ENCODE results near the gene KRTAP16-1.

The KRTAP16-1 gene

DNA sequence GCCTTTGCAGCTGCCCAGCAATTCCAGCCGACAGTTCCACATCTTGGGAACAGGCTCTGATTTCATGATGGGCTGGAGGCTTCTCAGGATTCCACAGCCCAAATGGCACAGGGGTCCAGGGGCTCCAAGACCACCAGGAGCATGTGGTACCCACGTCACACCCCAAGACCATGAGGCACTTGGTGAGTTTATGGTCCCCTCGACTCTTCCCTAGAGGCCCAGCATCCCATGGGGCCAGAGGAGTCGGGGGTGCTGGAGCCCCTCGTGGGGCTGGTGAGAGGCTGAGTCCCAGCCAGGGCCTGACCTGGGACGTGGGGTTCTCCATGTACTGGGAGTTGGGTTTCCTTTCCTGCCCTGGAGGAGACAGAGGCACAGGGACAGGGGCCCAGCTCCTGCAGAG is 16.5 kb upstream of the KRTAP16-1 start:
- Histone ChIP-seq H3K27me3 (ENCODE audit: insufficient read depth, poor library complexity, severe bottlenecking) (no peaks in the 10 kb centered on the region), H3K4me3 (replicated peaks; ENCODE audit: insufficient read depth, low read length) (no peak overlapping the region), H3K27ac (replicated peaks) (no peak overlapping the region)
- TF ChIP-seq GABPA (IDR thresholded peaks at IDR 0.05; ENCODE audit: low read depth) (no peak), SPI1 (IDR thresholded peaks at IDR 0.05; ENCODE audit: borderline replicate concordance, low read depth) (no peak), POLR2AphosphoS5 (IDR thresholded peaks at IDR 0.05; ENCODE audit: low read depth) (no peak)
- TF ChIP-seq, protein P1, sequence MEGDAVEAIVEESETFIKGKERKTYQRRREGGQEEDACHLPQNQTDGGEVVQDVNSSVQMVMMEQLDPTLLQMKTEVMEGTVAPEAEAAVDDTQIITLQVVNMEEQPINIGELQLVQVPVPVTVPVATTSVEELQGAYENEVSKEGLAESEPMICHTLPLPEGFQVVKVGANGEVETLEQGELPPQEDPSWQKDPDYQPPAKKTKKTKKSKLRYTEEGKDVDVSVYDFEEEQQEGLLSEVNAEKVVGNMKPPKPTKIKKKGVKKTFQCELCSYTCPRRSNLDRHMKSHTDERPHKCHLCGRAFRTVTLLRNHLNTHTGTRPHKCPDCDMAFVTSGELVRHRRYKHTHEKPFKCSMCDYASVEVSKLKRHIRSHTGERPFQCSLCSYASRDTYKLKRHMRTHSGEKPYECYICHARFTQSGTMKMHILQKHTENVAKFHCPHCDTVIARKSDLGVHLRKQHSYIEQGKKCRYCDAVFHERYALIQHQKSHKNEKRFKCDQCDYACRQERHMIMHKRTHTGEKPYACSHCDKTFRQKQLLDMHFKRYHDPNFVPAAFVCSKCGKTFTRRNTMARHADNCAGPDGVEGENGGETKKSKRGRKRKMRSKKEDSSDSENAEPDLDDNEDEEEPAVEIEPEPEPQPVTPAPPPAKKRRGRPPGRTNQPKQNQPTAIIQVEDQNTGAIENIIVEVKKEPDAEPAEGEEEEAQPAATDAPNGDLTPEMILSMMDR (IDR thresholded peaks at IDR 0.05; ENCODE audit: insufficient read depth, low read length) = no peak
- TF ChIP-seq, protein P2, sequence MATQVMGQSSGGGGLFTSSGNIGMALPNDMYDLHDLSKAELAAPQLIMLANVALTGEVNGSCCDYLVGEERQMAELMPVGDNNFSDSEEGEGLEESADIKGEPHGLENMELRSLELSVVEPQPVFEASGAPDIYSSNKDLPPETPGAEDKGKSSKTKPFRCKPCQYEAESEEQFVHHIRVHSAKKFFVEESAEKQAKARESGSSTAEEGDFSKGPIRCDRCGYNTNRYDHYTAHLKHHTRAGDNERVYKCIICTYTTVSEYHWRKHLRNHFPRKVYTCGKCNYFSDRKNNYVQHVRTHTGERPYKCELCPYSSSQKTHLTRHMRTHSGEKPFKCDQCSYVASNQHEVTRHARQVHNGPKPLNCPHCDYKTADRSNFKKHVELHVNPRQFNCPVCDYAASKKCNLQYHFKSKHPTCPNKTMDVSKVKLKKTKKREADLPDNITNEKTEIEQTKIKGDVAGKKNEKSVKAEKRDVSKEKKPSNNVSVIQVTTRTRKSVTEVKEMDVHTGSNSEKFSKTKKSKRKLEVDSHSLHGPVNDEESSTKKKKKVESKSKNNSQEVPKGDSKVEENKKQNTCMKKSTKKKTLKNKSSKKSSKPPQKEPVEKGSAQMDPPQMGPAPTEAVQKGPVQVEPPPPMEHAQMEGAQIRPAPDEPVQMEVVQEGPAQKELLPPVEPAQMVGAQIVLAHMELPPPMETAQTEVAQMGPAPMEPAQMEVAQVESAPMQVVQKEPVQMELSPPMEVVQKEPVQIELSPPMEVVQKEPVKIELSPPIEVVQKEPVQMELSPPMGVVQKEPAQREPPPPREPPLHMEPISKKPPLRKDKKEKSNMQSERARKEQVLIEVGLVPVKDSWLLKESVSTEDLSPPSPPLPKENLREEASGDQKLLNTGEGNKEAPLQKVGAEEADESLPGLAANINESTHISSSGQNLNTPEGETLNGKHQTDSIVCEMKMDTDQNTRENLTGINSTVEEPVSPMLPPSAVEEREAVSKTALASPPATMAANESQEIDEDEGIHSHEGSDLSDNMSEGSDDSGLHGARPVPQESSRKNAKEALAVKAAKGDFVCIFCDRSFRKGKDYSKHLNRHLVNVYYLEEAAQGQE (IDR thresholded peaks at IDR 0.05; ENCODE audit: insufficient replicate concordance, low read depth) = no peak
- DNase-seq (ENCODE audit: low read depth in 1 of 2, low spot score in 1 of 2) = no peak

DNA sequence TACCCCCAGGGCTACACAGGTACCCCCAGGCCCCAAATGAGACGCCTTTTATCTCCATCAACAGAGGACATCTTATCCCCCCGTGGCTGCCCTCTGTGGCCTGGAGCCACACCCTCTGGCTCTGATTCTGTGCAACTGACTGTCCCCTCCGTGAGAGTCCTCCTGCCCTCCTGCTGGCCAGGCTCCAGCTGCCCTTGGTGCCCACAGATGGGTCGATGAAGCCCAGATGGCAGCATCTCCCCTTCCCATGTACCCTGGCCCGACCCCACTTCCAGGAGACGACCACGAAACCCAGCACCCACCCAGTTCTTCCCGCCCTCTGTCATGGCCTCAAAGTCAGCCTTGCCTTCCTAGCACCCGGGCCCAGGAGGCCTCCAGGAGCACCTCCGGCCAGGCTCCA is 16.0 kb upstream of the KRTAP16-1 start:
- Histone ChIP-seq H3K27me3 (ENCODE audit: insufficient read depth, poor library complexity, severe bottlenecking) (no peaks in the 10 kb centered on the region), H3K27ac (replicated peaks) (no peak overlapping the region), H3K4me3 (replicated peaks; ENCODE audit: insufficient read depth, low read length) (no peak overlapping the region)
- DNase-seq (ENCODE audit: low read depth in 1 of 2, low spot score in 1 of 2) = no peak
- TF ChIP-seq, protein P2 (IDR thresholded peaks at IDR 0.05; ENCODE audit: insufficient replicate concordance, low read depth) = no peak
- TF ChIP-seq GABPA (IDR thresholded peaks at IDR 0.05; ENCODE audit: low read depth) (no peak), POLR2AphosphoS5 (IDR thresholded peaks at IDR 0.05; ENCODE audit: low read depth) (no peak), SPI1 (IDR thresholded peaks at IDR 0.05; ENCODE audit: borderline replicate concordance, low read depth) (no peak)
- TF ChIP-seq, protein P1 (IDR thresholded peaks at IDR 0.05; ENCODE audit: insufficient read depth, low read length) = no peak

DNA sequence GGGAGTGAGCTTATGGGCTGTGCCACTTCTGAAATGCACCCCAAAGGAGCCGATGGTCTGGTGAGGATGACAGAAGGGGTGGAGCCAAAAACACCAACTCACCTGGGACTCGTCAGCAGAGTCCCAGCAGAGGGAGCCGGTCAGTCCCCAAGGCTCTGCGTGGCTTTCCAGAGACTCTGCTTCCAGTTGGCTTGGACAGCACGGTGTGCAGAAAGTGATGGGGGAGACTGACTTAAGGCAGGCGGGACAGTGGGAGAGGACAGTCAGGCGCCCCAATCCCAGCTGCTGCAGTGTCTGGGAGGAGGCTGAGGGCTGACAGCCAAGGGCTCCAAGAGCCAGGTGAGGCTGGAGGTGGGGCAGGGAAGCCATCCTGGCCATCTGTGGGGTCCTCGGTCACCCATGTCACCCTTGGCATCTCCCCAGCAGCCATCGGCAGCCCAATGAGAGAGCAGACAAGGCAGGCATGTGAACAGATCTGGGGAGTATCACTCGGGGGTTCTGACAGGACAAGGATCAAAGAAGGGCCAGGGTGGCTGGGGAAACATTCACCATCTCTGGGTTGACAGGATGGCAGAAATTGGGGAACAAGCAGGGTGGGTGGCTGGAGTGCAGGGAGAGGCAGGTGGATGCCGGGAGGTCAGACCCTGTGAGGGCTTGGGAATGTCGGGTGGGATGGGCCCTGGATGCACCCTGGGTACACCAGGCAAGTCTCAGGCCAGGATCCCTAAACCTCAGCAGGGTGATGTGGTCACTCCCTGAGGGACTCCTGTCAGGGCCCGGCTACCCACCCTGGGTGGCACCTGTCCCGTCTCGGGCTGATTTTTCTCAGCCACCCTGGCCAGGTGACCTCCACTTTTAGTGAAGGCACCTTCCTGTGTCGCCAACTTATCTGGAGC is 15.3 kb upstream of the KRTAP16-1 start:
- TF ChIP-seq POLR2AphosphoS5 (IDR thresholded peaks at IDR 0.05; ENCODE audit: low read depth) (no peak), SPI1 (IDR thresholded peaks at IDR 0.05; ENCODE audit: borderline replicate concordance, low read depth) (no peak), GABPA (IDR thresholded peaks at IDR 0.05; ENCODE audit: low read depth) (no peak)
- TF ChIP-seq, protein P1 (IDR thresholded peaks at IDR 0.05; ENCODE audit: insufficient read depth, low read length) = no peak
- TF ChIP-seq, protein P2 (IDR thresholded peaks at IDR 0.05; ENCODE audit: insufficient replicate concordance, low read depth) = no peak
- DNase-seq (ENCODE audit: low read depth in 1 of 2, low spot score in 1 of 2) = no peak

More for the DNA sequence above, 15.3 kb upstream of the KRTAP16-1 start:
- Histone ChIP-seq H3K4me3 (replicated peaks; ENCODE audit: insufficient read depth, low read length) (no peak overlapping the region), H3K27ac (replicated peaks) (no peak overlapping the region), H3K27me3 (ENCODE audit: insufficient read depth, poor library complexity, severe bottlenecking) (no peaks in the 10 kb centered on the region)

Measured in HL-60 (cell line).